Left cardiac atrium (tissue), 4 donors: ENCODE measurements around the gene AGO4. TPM values are rescaled to one million over a fixed set of nuclear protein-coding genes. Genes with fewer than 3 reads are reported as not detected.
"Not testable (repeated sequence)": the region's sequence is repeated elsewhere in the genome, so short reads cannot be mapped to it uniquely, and the experiment has no call there.

ENCODE experiments used
- ATAC-seq, 2 donors: fragments of 200-7000 bp; cut with Tn5 transposase; one replicate each; pipeline ENCODE4 v1.9.1; 2020; ENCODE audit warnings: mild to moderate bottlenecking in 2 of 2, moderate library complexity in 2 of 2
- DNase-seq: peaks from one replicate; pipeline ENCODE4 v3.0.0-alpha.2; 2020
- intact Hi-C, 2 donors: fragments of 100-400 bp; cut with DNase I; formaldehyde crosslinking; loops; one replicate each; pipeline versions ENCODE4 v1.14.1 to v1.15.1; 2022 to 2023
- total RNA-seq, 2 donors: library from RNA; stranded (reverse); fragmentation: NEBNext Ultra II Directional; extraction: Animal tissue kit (Norgen Biotek cat#: 25700); gene quantifications; one replicate each; pipeline ENCODE4 v1.2.1, GENCODE V29; 2021
- donor health status: DM: no; HTN: yes; CAD: no.
- donor health status: DM: no; HTN: yes; CAD: no; lungs with severe emphysema.
- donor health status: DM: yes; HTN: yes; CAD: no.
- donor health status: Dilated cardiomyopathy.

AGO4 gene
- total RNA-seq, 2 donors from 2014 or later = 14.6 to 16.5 TPM

- ATAC-seq (no peak), DNase-seq (no peak)
- intact Hi-C loops = no loop called here
These were observed 49.1 kb downstream of the AGO4 start for GRCh38 chr1:35856964-35857363.

GRCh38 chr1:35857830-35858229 lies 50.0 kb downstream of the AGO4 start:
- intact Hi-C loops = no loop called here
- ATAC-seq (no peak), DNase-seq (no peak)

GRCh38 chr1:35860696-35861095 lies 52.9 kb downstream of the AGO4 start:
- intact Hi-C loops = no loop called here
- ATAC-seq (no peak), DNase-seq (no peak)

GRCh38 chr1:35863136-35863535 lies 55.3 kb downstream of the AGO4 start:
- no peak for ATAC-seq
- intact Hi-C loops = no loop called here
- no peak for DNase-seq

- intact Hi-C loops = no loop called here
- ATAC-seq (no peak), DNase-seq (no peak)
These were observed 56.2 kb downstream of the AGO4 start for GRCh38 chr1:35863881-35864625.

DNA sequence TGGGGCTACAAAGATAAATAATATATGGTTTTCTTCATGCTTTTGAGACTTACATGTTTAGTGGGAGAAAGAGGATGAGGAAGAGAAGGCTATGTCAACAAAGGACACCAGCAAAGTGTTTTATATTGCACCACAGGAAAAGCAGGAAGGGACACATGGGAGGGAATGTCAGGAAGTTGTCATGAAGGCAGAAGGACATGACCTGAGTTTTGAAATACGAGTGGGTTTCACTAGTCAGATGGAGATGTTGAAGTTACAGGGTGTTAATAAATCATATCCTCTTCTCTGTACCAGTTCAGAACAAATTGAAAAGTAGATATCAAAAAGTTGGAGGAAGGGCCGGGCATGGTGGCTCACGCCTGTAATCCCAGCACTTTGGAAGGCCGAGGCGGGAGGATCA lies 57.0 kb downstream of the AGO4 start:
- DNase-seq = no peak
- ATAC-seq = peak in 1 of 2 donors; percentile 15
- intact Hi-C loops = no loop called here

DNA sequence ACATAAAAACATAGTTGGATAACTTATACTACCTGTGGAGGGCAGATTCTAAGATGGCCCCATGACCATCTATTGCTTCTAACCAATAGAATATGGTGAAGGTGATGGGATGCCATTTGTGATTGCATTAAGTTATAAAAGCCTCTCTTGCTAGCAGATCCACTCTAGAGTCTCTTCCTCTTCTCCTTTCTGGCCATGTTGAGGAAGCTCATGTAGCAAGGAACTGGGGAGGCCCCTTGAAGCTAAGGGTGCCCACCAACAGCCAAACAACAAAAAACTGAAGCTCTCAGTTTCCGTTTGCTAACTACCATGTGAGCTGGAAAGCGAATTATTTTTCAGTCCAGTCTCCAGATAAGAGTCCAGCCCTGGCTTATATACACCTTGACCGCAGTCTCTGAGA lies 59.2 kb downstream of the AGO4 start:
- DNase-seq = no peak
- intact Hi-C loops = no loop called here
- no peak for ATAC-seq

GRCh38 chr1:35869245-35869950 lies 61.6 kb downstream of the AGO4 start:
- DNase-seq, ATAC-seq, intact Hi-C loops: not testable (repeated sequence)

GRCh38 chr1:35870651-35871309 lies 63.0 kb downstream of the AGO4 start:
- intact Hi-C loops = no loop called here
- DNase-seq (no peak), ATAC-seq (no peak)

GRCh38 chr1:35873243-35873750 lies 65.5 kb downstream of the AGO4 start:
- intact Hi-C loops = no loop called here
- ATAC-seq (no peak), DNase-seq (no peak)

DNA sequence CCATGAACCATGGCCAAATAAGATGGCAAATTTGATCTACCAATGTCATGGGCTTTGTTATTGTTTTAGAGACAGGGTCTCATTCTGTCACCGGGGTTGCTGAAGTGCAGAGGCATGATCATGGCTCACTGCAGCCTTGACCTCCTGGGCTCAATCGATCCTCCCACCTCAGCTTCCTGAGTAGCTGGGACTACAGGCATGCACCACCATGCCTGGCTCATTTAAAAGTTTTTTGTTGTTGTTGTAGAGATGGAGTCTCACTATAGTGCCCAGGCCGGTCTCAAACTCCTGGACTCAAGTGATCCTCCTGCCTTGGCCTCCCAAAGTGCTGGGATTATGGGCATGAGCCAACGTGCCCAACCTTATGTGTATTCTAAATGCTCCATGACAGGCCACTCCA lies 66.3 kb downstream of the AGO4 start:
- DNase-seq, intact Hi-C loops, ATAC-seq: not testable (repeated sequence)

DNA sequence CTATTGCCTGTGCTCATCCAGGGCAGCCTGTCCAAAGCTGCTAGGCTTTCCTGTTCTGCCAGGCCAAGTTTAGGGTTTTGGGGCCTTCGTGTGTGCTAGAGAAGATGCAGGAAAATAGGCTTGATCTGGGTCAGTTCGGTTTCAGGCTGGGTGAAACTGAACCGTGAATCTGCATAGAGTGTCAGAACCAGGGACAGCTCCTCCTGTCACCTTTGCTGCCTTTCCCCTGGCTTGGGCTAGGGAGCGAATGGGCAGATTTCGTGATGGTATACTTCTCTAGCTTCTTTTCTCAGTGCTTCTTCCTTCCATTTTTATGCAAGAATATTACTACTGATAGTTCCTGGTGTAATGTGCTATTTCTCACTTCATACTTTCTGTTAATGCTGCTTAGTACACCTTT lies 69.2 kb downstream of the AGO4 start:
- intact Hi-C loops = no loop called here
- no peak for ATAC-seq
- no peak for DNase-seq

- DNase-seq = no peak
- ATAC-seq = no peak
- intact Hi-C loops = no loop called here
These were observed 74.0 kb downstream of the AGO4 start for GRCh38 chr1:35881850-35882273.

GRCh38 chr1:35882586-35882944 lies 74.7 kb downstream of the AGO4 start:
- DNase-seq (no peak), ATAC-seq (no peak)
- intact Hi-C loops = no loop called here

DNA sequence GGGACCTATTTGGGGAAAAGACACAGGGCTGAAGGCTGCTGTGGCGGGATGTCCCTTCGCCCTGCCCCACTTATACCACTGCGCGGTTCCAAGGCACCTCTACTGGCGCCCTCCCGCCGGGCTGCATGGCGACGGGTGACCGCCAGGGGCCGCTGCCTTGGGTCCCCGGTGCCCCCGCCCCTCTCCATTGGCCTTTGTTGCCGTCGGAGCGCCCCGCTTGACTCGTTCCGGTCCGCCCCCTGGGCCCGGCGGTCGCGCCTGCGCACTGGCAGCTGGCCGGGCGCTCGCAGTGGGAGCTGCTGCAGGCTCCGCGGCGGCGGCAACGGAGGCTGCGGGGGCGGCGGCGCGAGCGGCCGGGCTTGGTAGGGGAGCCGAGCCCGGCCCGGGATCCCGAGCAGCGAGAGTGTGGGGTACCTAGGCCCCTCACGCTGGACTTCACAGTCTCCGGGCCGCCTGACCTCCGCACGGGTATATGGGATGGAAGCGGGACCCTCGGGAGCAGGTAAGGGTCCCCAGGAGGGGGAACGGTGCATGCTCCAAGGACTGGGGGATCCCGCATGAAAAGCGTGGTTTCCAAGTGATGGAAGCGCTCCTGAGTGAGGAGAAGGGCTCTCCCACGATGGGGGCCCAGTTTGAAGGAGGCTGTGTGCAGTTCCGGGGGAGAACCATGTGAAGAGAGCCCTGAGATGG lies 75.3 kb downstream of the AGO4 start, which contains the start of gene AGO1:
TSS of gene AGO1 (plus strand) at position 265 of the 690 bp plus-strand sequence. CDS start at position 478, 213 bp downstream.
- DNase-seq (peak; percentile 94), ATAC-seq (peak; percentile 98 to 99)
- intact Hi-C loops = no loop called here

DNA sequence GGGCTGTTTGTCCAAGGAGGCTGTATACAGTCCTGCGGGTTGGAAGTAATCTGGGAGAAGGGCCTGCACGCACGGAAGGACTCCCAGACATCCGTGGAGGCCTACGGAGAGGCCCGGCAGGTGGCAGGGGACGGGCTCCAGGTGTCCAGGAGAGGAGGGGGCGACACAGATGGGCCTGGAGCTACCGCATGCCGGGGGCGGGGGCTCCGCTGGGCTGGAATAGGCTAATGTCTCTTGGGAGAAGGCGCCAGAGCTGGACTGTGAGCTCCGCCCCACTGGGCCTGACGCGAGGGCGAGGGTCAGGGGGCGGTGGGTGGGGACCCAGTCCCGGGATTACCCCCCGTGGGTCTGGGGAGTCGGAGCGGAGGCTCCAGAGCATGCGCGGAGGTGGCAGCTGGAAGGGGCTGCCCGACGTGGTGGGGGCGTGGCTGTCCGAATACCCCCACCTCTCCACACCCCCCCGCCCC lies 75.9 kb downstream of the AGO4 start:
- intact Hi-C loops = no loop called here
- DNase-seq (peak; percentile 65), ATAC-seq (peak; percentile 63 to 74)

- no peak for ATAC-seq
- intact Hi-C loops = no loop called here
- DNase-seq = no peak
These were observed 77.1 kb downstream of the AGO4 start for GRCh38 chr1:35884934-35885333.

DNA sequence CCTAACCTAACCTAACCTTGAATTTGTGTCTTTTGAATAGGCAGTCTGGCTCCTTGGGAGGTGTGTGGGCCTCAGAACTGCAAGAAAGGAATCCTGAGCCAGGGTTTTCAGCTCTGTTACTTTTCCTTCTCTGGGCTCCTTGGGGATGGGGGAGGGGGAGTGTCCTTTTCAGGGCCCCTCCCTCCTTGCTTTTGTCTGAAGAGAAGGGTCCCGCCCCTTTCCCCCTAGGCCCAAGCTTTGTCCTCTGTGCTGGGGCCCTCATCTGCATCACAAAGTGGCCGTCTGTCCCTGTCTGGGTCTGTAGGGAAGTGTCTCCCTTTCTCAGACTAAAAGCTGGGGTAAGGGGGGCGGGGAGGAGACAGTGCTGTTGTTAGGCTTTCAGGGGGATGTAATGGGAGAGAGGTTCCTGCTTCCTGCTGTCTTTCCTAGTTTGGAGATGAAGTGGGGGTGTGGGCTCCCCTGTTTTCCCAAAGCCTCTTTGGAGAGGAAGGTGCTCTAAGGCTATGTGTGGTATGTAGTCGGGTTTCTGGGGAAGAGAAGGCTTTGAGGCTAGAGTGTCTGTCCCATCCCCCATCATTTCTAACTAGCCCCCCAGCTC lies 78.2 kb downstream of the AGO4 start:
- no peak for ATAC-seq
- intact Hi-C loops = no loop called here
- peak; percentile 22 for DNase-seq
